ENCODE measurements around the gene NPTX1. TPM values are rescaled to one million over a fixed set of nuclear protein-coding genes. Genes with fewer than 3 reads are reported as not detected.

NPTX1 gene
- polyA plus RNA-seq, 1 donor from 2014 or later = 0.56 TPM

DNA sequence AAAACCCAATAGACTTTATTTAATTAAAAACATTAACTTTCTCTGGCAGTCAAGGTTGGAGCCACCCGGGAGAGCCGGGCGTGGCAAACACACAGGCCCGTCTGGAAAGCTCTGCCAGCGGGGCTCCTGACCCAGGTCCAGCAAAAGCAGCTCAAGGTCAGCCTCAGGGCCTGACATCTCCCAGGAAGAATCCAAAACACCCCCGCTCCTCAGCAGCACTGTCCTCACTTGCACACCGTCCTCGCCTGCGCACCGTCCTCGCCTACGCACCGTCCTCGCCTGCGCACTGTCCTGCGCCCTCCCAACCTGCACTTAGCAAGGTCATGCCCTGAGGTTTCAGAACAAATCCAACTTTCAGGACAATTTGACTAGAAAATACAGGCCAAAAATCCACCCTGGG is 36.8 kb upstream of the NPTX1 start:
- Histone ChIP-seq H3K36me3 (ENCODE audit: insufficient read depth, low read length) (no peaks in the 10 kb centered on the region), H3F3A (ENCODE audit: insufficient read depth, low read length, poor library complexity, severe bottlenecking) (no peaks in the 10 kb centered on the region), H3K9me2 (ENCODE audit: insufficient read depth, low read length) (no peaks in the 10 kb centered on the region), H3K79me2 (replicated peaks; ENCODE audit: insufficient read depth, low read length) (no peaks in the 10 kb centered on the region), H3K9me3 (ENCODE audit: low read length) (no peaks in the 10 kb centered on the region), H3K9ac (ENCODE audit: low read length) (no peak overlapping the region), H3K4me3 (ENCODE audit: low read length) (no peak overlapping the region), H3K27ac (ENCODE audit: low read length) (no peak overlapping the region), H3K27me3 (ENCODE audit: insufficient read depth, low read depth, low read length) (no peaks in the 10 kb centered on the region), H3K4me2 (ENCODE audit: low read length) (no peak overlapping the region), H4K20me1 (ENCODE audit: insufficient read depth) (no peaks in the 10 kb centered on the region), H2AFZ (ENCODE audit: low read depth, low read length) (no peak overlapping the region)
- TF ChIP-seq EP300 (conservative IDR thresholded peaks at IDR 0.05; ENCODE audit: poor library complexity, severe bottlenecking) = no peak
- TF ChIP-seq RAD21 (conservative IDR thresholded peaks at IDR 0.05) = no peak
- TF ChIP-seq, protein P1, sequence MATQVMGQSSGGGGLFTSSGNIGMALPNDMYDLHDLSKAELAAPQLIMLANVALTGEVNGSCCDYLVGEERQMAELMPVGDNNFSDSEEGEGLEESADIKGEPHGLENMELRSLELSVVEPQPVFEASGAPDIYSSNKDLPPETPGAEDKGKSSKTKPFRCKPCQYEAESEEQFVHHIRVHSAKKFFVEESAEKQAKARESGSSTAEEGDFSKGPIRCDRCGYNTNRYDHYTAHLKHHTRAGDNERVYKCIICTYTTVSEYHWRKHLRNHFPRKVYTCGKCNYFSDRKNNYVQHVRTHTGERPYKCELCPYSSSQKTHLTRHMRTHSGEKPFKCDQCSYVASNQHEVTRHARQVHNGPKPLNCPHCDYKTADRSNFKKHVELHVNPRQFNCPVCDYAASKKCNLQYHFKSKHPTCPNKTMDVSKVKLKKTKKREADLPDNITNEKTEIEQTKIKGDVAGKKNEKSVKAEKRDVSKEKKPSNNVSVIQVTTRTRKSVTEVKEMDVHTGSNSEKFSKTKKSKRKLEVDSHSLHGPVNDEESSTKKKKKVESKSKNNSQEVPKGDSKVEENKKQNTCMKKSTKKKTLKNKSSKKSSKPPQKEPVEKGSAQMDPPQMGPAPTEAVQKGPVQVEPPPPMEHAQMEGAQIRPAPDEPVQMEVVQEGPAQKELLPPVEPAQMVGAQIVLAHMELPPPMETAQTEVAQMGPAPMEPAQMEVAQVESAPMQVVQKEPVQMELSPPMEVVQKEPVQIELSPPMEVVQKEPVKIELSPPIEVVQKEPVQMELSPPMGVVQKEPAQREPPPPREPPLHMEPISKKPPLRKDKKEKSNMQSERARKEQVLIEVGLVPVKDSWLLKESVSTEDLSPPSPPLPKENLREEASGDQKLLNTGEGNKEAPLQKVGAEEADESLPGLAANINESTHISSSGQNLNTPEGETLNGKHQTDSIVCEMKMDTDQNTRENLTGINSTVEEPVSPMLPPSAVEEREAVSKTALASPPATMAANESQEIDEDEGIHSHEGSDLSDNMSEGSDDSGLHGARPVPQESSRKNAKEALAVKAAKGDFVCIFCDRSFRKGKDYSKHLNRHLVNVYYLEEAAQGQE (IDR thresholded peaks at IDR 0.05; ENCODE audit: borderline replicate concordance) = no peak
- TF ChIP-seq POLR2AphosphoS5 (IDR thresholded peaks at IDR 0.05) = no peak
- TF ChIP-seq TAF1 (IDR thresholded peaks at IDR 0.05; ENCODE audit: low read depth) = no peak
- TF ChIP-seq, protein P2, sequence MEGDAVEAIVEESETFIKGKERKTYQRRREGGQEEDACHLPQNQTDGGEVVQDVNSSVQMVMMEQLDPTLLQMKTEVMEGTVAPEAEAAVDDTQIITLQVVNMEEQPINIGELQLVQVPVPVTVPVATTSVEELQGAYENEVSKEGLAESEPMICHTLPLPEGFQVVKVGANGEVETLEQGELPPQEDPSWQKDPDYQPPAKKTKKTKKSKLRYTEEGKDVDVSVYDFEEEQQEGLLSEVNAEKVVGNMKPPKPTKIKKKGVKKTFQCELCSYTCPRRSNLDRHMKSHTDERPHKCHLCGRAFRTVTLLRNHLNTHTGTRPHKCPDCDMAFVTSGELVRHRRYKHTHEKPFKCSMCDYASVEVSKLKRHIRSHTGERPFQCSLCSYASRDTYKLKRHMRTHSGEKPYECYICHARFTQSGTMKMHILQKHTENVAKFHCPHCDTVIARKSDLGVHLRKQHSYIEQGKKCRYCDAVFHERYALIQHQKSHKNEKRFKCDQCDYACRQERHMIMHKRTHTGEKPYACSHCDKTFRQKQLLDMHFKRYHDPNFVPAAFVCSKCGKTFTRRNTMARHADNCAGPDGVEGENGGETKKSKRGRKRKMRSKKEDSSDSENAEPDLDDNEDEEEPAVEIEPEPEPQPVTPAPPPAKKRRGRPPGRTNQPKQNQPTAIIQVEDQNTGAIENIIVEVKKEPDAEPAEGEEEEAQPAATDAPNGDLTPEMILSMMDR (IDR thresholded peaks at IDR 0.05; ENCODE audit: poor library complexity, severe bottlenecking) = no peak
- TF ChIP-seq EZH2 (IDR thresholded peaks at IDR 0.05; ENCODE audit: borderline replicate concordance, insufficient read depth, low read length, poor library complexity, severe bottlenecking) = no peak
- TF ChIP-seq SMC3 (conservative IDR thresholded peaks at IDR 0.05; ENCODE audit: poor library complexity) = no peak
- TF ChIP-seq MXI1 (conservative IDR thresholded peaks at IDR 0.05; ENCODE audit: poor library complexity, severe bottlenecking) = no peak

DNA sequence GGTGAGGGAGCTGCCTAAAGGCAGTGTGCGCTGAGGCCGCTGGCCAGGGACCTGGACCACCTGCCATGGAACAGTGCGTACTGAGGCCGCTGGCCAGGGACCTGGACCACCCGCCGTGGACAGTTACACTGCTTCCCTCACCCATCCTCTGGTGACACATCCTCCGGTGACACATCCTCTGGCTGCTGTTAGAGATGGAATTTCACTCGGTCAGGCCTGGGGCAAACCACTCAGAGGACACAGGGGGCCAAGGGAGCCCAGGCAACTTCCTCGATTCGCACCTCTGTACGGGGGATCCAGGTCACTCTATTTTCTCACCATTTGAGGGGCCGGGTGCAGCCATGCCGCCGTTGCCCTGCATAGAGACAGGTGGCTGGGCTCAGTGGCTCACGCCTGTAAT is 35.8 kb upstream of the NPTX1 start:
- Histone ChIP-seq H3K9me2 (ENCODE audit: insufficient read depth, low read length) (no peaks in the 10 kb centered on the region), H3K27ac (ENCODE audit: low read length) (no peak overlapping the region), H3K27me3 (ENCODE audit: insufficient read depth, low read depth, low read length) (no peaks in the 10 kb centered on the region), H4K20me1 (ENCODE audit: insufficient read depth) (no peaks in the 10 kb centered on the region), H3K4me2 (ENCODE audit: low read length) (no peak overlapping the region), H2AFZ (ENCODE audit: low read depth, low read length) (no peak overlapping the region), H3K9me3 (ENCODE audit: low read length) (no peaks in the 10 kb centered on the region), H3K9ac (ENCODE audit: low read length) (no peak overlapping the region), H3K4me3 (ENCODE audit: low read length) (no peak overlapping the region), H3K36me3 (ENCODE audit: insufficient read depth, low read length) (no peaks in the 10 kb centered on the region), H3F3A (ENCODE audit: insufficient read depth, low read length, poor library complexity, severe bottlenecking) (no peaks in the 10 kb centered on the region), H3K79me2 (replicated peaks; ENCODE audit: insufficient read depth, low read length) (no peaks in the 10 kb centered on the region)
- TF ChIP-seq, protein P2 (IDR thresholded peaks at IDR 0.05; ENCODE audit: poor library complexity, severe bottlenecking) = no peak
- TF ChIP-seq EZH2 (IDR thresholded peaks at IDR 0.05; ENCODE audit: borderline replicate concordance, insufficient read depth, low read length, poor library complexity, severe bottlenecking) (no peak), EP300 (conservative IDR thresholded peaks at IDR 0.05; ENCODE audit: poor library complexity, severe bottlenecking) (no peak), RAD21 (conservative IDR thresholded peaks at IDR 0.05) (no peak), TAF1 (IDR thresholded peaks at IDR 0.05; ENCODE audit: low read depth) (no peak), SMC3 (conservative IDR thresholded peaks at IDR 0.05; ENCODE audit: poor library complexity) (no peak)
- TF ChIP-seq, protein P1 (IDR thresholded peaks at IDR 0.05; ENCODE audit: borderline replicate concordance) = no peak

All from neural cell (in vitro differentiated cells).